Activated CD4-positive, alpha-beta T cell treated with anti-CD3 and anti-CD28 coated beads, Interleukin-2, amount 10 ng/mL, durations not matched to agents 7 days and 5 days (primary cell): ENCODE measurements around the gene HMG20B. TPM values are rescaled to one million over a fixed set of nuclear protein-coding genes. Genes with fewer than 3 reads are reported as not detected.
"Not testable (repeated sequence)": the region's sequence is repeated elsewhere in the genome, so short reads cannot be mapped to it uniquely, and the experiment has no call there.

Source experiments
- CTCF ChIA-PET: fragments of 350-600 bp; sonication (Branson Sonifier 250); formaldehyde crosslinking; loops from one replicate; lab custom pipeline; 2021; ENCODE audit warnings: antibody characterized with exemption; lab: Charles Lee
- POLR2A ChIA-PET: fragments of 350-600 bp; sonication (Branson Sonifier 250); formaldehyde crosslinking; loops from one replicate; lab custom pipeline; 2021; ENCODE audit warnings: antibody characterized with exemption; lab: Charles Lee
- DNase-seq: peaks from one replicate; pipeline ENCODE4 v3.0.0-alpha.2; 2020
- H3K27ac Mint-ChIP-seq: one replicate; pipeline ENCODE4 v1.8.0; 2021; ENCODE audit warnings: mild to moderate bottlenecking, moderate library complexity, mixed read lengths
- H3K27me3 Mint-ChIP-seq: one replicate; pipeline ENCODE4 v1.8.0; 2021; ENCODE audit warnings: mixed read lengths
- H3K36me3 Mint-ChIP-seq: one replicate; pipeline ENCODE4 v1.8.0; 2021; ENCODE audit warnings: low read depth, mixed read lengths
- H3K4me1 Mint-ChIP-seq: one replicate; pipeline ENCODE4 v1.8.0; 2021; ENCODE audit warnings: mixed read lengths
- H3K4me3 Mint-ChIP-seq: one replicate; pipeline ENCODE4 v1.8.0; 2021; ENCODE audit warnings: mild to moderate bottlenecking, moderate library complexity, mixed read lengths
- H3K9me3 Mint-ChIP-seq: one replicate; pipeline ENCODE4 v1.8.0; 2021; ENCODE audit warnings: mixed read lengths
- total RNA-seq, 2 experiments: library from RNA; stranded (reverse); gene quantifications; one replicate each; pipeline ENCODE4 v1.2.3, GENCODE V29; 2021

The HMG20B gene
- total RNA-seq, 2 experiments from 2014 or later: 47.8 to 54.1 TPM

DNA sequence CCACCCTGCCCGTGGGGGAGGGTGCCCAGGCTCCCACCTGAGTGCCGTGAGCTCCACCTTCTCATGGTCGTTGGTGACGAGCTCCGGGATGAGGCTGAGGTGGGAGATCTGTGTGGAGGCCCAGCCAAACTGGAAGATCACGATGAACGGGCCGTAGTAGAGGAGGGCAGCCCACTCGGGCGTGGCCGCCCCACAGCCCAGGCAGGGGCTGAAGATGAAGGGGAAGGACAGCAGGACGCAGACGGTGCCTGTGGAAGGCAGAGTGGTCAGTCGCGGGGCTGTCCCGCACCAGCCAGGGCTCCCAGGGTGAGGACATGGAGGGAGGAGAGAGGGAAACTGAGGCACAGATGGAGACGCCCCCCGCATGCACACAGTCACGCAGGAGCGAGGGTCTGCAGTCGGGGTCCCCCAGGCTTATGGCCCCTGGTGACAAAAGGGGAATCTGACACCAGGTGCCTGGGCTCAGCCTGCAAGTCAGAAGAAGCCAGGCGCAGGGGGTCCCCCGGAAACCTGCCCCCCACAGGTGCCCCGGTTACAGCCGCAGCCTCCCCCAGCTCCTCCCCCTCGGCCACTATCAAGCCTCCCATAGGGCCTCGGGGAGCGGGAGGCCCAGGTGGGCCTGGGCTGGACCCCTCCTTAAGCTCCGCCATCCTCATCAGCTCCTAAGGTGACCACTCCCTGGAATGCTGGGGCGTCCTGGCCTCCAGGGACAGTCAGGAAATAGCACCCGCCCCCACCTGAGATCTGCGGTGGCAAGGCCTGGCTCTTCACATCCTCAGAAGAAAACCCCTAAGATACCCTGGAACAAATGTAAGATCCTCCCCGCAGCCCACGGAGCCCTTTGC lies 21.6 kb upstream of the HMG20B start:
- H3K36me3 Mint-ChIP-seq: peaks cover 6% of the 10 kb centered on the region
- H3K4me3 Mint-ChIP-seq: no peak overlapping the region
- ChIA-PET CTCF (interaction anchor here (0.9 kb wide), 1 partner anchor 20 kb away, joined by 3 read pairs; no protein-coding TSS in a partner anchor), POLR2A (no interaction called here)
- peak overlapping the region; percentile 68 for H3K27ac Mint-ChIP-seq
- no peaks in the 10 kb centered on the region for H3K27me3 Mint-ChIP-seq
- no peaks in the 10 kb centered on the region for H3K9me3 Mint-ChIP-seq
- no peak for DNase-seq
- peaks cover 33% of the 10 kb centered on the region for H3K4me1 Mint-ChIP-seq

DNA sequence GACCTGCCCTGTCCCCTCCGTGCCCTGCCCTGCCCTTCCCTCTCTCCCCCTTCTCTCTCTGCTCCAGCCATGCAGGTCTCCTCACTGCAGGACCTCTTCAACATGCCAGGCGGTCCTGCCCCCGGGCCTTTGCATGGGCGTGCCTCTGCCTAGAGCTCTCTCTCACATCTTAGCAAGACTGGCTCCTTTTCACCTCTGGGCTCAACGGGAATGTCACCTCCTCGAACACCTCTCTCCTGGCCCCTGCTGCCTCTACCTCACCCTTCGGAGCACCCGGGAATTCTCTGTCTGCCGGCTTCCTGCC lies 21.0 kb upstream of the HMG20B start:
- H3K36me3 Mint-ChIP-seq: peaks cover 6% of the 10 kb centered on the region
- H3K27me3 Mint-ChIP-seq: no peaks in the 10 kb centered on the region
- peaks cover 39% of the 10 kb centered on the region for H3K4me1 Mint-ChIP-seq
- no peak for DNase-seq
- peak overlapping the region; percentile 54 for H3K27ac Mint-ChIP-seq
- no peak overlapping the region for H3K4me3 Mint-ChIP-seq
- CTCF ChIA-PET: interaction anchor here (0.9 kb wide), 1 partner anchor 20 kb away, joined by 3 read pairs; no protein-coding TSS in a partner anchor
- POLR2A ChIA-PET: no interaction called here
- no peaks in the 10 kb centered on the region for H3K9me3 Mint-ChIP-seq

DNA sequence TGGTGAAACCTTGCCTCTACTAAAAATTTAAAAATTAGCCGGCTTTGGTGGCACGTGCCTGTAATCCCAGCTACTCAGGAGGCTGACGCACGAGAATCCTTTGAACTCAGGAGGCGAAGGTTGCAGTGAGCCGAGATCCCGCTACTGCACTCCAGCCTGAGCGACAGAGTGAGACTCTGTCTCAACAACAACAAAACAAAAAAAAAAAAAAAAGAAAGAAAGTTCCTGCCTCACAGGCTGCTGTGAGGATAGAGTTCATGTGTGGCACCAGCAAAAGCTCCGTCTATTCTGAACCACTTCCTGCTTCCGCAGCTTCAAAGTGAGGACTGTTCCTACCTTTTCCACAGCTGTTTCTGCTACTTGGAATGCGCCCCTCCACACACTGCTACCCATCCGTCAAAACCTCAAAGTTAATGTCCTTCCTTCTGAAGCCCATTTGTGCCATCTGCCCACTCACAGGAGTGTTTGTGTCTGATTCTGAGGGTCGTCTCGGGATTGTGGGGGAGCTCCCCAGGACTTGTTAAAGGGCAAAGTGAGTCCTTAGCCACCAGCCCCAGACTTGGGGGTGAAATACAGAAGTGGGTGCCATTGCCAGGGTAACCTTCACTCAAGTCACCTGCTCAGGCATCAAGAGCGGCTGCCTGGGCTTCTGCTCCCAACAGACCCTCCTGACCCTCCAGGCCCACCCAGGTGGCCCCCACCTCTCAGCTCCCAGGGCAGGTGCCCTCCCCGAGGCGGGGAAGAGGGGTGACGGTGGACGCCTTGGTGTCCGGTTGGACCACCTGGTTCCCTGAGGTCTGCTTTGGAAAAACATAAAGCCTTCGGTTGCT lies 18.3 kb upstream of the HMG20B start:
- H3K36me3 Mint-ChIP-seq: peaks cover 6% of the 10 kb centered on the region
- peak; percentile 73 for DNase-seq
- H3K9me3 Mint-ChIP-seq: no peaks in the 10 kb centered on the region
- H3K27me3 Mint-ChIP-seq: no peaks in the 10 kb centered on the region
- peak overlapping the region; percentile 94 for H3K27ac Mint-ChIP-seq
- CTCF ChIA-PET: interaction anchor here (0.5 to 1.5 kb wide), 4 partner anchors 10 to 265 kb away, joined by 3 to 6 read pairs (median 4); no protein-coding TSS in a partner anchor
- peaks cover 44% of the 10 kb centered on the region for H3K4me1 Mint-ChIP-seq
- POLR2A ChIA-PET: interaction anchor here (0.5 kb wide), 1 partner anchor 9 kb away, joined by 3 read pairs; no protein-coding TSS in a partner anchor
- peak overlapping the region; percentile 96 for H3K4me3 Mint-ChIP-seq

DNA sequence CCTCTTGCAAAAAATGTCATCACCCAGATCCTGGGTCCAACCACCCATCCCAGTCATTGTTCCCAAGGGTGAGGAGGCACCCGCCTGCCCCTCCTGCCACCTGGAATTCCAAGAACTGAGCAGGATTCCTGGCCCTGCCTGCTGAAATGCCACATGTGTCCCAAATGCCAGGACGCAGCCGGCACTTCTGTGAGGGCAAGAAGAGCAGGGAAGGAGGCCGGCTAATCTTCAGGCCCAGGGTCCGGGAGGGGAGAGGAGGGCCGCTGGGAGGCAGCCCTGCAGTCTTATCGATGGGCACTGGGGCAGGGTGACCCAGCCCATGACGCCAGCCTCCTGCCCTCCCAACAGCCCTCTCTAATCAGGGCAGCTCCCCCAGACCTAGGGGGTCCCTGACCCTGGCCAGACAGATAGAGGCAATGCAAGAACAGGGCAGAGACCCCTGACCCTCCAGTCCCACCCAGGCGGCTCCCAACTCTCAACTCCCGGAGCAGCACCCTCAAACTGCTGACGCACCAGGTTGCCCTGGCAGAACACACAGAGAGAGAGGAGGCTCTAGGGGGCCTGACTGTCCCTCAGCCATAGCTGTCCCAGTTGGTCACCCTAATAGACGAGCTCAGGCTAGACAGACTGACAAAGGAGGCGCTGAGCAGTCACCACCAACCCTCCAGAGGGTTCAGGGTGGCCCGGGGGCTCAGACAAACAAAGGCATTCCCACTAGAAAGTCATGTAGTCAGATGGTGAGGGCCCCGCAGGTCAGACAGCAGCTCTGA lies 16.9 kb upstream of the HMG20B start:
- ChIA-PET CTCF (interaction anchor here (0.6 to 1.7 kb wide), 6 partner anchors 8 to 126 kb away, joined by 3 to 7 read pairs (median 4); no protein-coding TSS in a partner anchor), POLR2A (no interaction called here)
- peak overlapping the region; percentile 96 for H3K4me3 Mint-ChIP-seq

DNA sequence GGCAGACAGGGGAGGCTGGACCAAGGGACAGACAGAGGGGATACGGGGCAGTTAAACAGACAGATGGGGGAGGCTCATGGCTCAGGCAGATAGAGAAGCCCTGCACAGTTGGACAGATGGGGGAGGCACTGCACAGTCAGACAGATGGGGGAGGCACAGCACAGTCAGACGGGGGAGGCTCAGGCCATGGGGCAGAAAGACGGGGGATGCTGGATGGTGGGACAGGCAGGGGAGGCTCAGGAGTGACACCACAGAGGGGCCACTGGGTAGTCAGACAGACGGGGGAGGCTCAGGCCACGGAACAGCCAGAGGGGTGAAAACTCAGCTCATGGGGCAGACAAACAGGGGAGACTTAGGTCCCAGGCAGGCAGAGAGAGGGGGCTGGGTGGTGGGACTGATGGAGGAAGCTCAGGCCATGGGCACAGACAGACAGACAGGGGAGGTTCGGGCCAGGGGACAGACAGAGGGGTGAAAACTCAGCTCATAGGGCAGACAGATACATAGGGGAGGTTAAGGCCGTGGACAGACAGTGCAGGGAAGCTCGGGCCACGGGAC lies 16.2 kb upstream of the HMG20B start:
- no peak for DNase-seq
- H3K27ac Mint-ChIP-seq: peak overlapping the region; percentile 94
- peaks cover 43% of the 10 kb centered on the region for H3K4me1 Mint-ChIP-seq
- ChIA-PET POLR2A (no interaction called here), CTCF (interaction anchor here (0.6 to 2.8 kb wide), 8 partner anchors 9 to 127 kb away, joined by 3 to 7 read pairs (median 4); no protein-coding TSS in a partner anchor)
- H3K27me3 Mint-ChIP-seq: no peaks in the 10 kb centered on the region
- H3K9me3 Mint-ChIP-seq: no peaks in the 10 kb centered on the region
- peaks cover 6% of the 10 kb centered on the region for H3K36me3 Mint-ChIP-seq
- peak overlapping the region; percentile 96 for H3K4me3 Mint-ChIP-seq

More for the DNA sequence above, 16.9 kb upstream of the HMG20B start:
- Mint-ChIP-seq H3K4me1 (peaks cover 44% of the 10 kb centered on the region), H3K27me3 (no peaks in the 10 kb centered on the region), H3K27ac (peak overlapping the region; percentile 94), H3K9me3 (no peaks in the 10 kb centered on the region), H3K36me3 (peaks cover 6% of the 10 kb centered on the region)
- DNase-seq: no peak

DNA sequence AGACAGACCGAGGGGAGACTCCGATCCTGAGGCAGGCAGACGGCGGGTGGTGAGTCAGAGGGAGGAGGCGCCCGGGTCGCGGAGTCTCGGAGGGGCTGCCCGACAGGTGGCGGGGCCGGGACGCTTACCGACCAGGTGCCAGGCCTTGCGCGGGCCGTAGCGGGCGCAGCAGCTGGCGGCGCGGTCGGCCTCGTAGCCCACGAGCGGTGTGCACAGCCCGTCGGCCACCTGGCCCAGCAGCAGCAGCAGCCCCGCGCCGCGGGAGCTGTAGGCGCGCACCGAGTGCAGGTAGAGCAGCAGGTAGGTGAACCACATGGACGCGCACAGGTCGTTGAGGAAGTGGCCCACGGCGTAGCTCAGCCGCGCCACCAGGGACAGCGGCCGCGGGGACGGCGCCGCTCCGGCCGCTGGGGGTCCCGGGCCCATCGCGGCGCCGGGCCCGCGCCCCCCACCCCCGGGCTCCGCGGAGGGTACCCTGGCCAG lies 15.7 kb upstream of the HMG20B start:
- Mint-ChIP-seq H3K27ac (peak overlapping the region; percentile 94), H3K4me1 (peaks cover 38% of the 10 kb centered on the region), H3K36me3 (peaks cover 6% of the 10 kb centered on the region), H3K9me3 (no peaks in the 10 kb centered on the region), H3K27me3 (no peaks in the 10 kb centered on the region), H3K4me3 (peak overlapping the region; percentile 96)
- CTCF ChIA-PET: interaction anchor here (0.9 to 2.8 kb wide), 6 partner anchors 9 to 67 kb away, joined by 3 to 7 read pairs (median 4); no protein-coding TSS in a partner anchor
- POLR2A ChIA-PET: no interaction called here
- DNase-seq: peak; percentile 50

DNA sequence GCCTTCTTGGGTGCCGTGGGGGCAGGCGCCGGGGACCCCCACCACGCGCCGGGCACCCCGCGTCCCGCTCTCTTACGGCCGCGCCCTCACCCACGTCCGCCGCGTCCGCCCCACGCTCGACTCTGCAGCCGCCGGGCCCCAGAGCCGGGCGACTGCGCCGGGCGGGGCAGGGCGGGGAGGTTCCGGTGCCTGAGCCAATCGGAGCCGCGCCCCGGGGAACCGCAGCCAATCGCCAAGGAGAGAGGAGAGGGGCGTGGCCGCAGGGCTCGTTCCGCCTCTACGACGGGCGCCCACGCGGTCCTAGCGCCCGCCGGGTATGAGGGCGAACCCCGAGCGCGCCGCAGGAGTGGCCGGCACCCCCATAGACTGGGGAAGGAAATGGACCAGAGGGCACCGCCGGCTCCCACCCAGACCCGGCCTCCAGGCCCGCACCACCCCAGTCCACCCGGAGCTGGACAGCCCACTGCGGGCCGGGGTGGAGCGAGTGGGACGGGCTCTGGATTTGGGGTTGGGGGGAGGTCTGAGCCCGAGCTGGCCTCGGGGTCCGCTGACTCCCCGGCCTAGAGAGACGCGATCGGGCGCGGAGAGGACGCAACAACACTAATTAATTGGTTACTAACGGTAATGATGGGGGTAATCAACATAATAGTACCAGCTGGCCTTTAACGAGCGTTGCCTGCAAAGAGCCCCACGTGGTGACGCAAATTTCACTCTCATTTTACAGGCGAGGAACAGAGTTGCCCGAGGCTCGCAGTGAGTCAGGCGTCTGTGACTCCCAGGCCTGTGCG lies 15.1 kb upstream of the HMG20B start, which contains the start of gene MFSD12:
Gene MFSD12, minus strand, starts transcription at position 126 of the 788 bp plus-strand sequence. CDS start 183 bp downstream, outside the sequence.
- Mint-ChIP-seq H3K27me3 (no peaks in the 10 kb centered on the region), H3K27ac (peak within 1 kb of the TSS; percentile 94), H3K36me3 (peaks cover 6% of the 10 kb centered on the region), H3K4me3 (peak within 1 kb of the TSS; percentile 96), H3K4me1 (peaks cover 36% of the 10 kb centered on the region), H3K9me3 (no peaks in the 10 kb centered on the region)
- ChIA-PET CTCF (interaction anchor here (0.6 to 2.8 kb wide), 6 partner anchors 10 to 1465 kb away, joined by 3 to 7 read pairs (median 5); no protein-coding TSS in a partner anchor), POLR2A (no interaction called here)
- peak; percentile 94 for DNase-seq

DNA sequence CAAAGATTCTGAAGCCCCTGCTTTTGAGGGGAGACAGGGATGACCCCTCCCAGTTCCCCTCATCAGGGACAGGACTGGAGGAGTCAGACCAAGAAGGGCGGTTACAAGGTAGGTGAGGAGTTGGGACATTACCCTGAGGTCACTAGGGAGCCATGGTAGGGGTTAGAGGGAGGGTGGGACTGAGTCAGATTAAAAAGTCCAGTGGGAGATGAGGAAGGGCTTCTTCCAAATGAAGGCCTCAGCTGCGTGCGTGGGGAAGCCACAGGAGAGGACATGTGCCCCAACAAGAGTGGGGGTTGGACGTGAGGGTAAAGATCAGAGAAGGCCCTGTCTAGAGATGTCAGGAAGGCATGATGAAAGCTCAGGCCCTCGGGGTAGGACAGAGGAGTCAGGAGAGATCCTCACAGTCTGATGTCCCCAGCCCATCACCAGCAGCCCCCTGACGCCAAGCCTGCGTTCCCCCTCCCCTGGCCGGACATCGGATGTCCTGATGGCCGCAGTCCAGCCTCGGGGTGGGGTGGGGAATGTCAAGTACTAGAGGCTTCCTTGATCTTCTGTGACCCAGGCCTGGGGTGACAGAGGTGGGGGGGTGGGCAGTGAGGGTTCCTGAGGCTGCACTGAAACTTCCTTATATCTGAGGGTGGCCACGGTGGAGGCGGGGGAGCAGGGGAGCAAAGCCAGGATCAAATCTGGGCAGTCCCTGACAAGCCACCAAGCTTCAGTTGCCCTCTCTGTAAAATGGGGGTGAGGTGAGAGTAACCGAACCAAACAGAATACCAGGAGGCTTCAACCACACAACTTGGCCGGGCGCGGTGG lies 8.8 kb upstream of the HMG20B start:
- no peaks in the 10 kb centered on the region for H3K4me1 Mint-ChIP-seq

DNA sequence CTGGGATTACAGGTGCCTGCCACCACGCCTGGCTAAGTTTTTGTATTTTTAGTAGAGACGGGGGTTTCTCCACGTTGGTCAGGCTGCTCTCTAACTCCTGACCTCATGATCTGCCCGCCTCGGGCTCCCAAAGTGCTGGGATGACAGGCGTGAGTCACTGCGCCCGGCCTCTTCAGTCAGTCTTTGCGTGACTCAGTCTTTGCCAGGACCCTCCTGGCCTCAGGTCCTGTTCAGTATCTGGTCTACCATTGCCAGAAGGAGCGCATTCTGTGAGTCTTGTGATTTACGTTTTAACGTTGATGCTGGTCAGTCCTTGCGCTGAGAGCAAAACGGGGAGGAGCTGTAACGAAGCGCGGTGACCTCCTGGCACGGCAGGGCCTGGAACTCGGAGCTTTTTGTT lies 7.6 kb upstream of the HMG20B start:
- no peaks in the 10 kb centered on the region for H3K36me3 Mint-ChIP-seq
- H3K27me3 Mint-ChIP-seq: no peaks in the 10 kb centered on the region
- no peaks in the 10 kb centered on the region for H3K9me3 Mint-ChIP-seq
- ChIA-PET CTCF (interaction anchor here (0.9 kb wide), 1 partner anchor 20 kb away, joined by 3 read pairs; no protein-coding TSS in a partner anchor), POLR2A (no interaction called here)
- no peak overlapping the region for H3K4me3 Mint-ChIP-seq
- DNase-seq: no peak
- no peak overlapping the region for H3K27ac Mint-ChIP-seq
- no peaks in the 10 kb centered on the region for H3K4me1 Mint-ChIP-seq

More for the DNA sequence above, 8.8 kb upstream of the HMG20B start:
- Mint-ChIP-seq H3K27ac (no peak overlapping the region), H3K27me3 (no peaks in the 10 kb centered on the region), H3K4me3 (no peak overlapping the region), H3K36me3 (no peaks in the 10 kb centered on the region), H3K9me3 (no peaks in the 10 kb centered on the region)
- ChIA-PET POLR2A (no interaction called here), CTCF (interaction anchor here (0.9 to 1.5 kb wide), 2 partner anchors 10 to 19 kb away, joined by 3 to 4 read pairs; no protein-coding TSS in a partner anchor)
- no peak for DNase-seq

DNA sequence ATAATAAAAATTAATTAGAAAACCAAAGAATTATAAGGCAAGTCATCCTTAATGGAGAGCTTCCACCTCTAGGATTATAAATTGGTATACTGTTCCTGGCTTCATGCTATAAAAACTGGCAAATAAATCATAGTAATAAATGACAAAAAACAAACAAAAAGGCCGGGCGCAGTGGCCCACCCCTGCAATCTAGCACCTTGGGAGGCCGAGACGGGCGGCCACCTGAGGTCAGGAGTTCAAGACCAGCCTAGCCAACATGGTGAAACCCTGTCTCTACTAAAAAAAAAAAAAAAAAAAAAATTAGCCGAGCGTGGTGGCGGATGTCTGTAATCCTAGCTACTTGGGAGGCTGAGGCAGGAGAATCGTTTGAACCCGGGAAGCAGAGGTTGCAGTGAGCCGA lies 2.7 kb upstream of the HMG20B start:
- H3K36me3 Mint-ChIP-seq, DNase-seq, H3K4me3 Mint-ChIP-seq, H3K27ac Mint-ChIP-seq, H3K9me3 Mint-ChIP-seq, POLR2A ChIA-PET, H3K27me3 Mint-ChIP-seq: not testable (repeated sequence)
- CTCF ChIA-PET: interaction anchor here (0.6 to 0.7 kb wide), 2 partner anchors 68 to 121 kb away, joined by 3 to 5 read pairs; no protein-coding TSS in a partner anchor
- H3K4me1 Mint-ChIP-seq: peaks cover 15% of the 10 kb centered on the region
